Measurements from ENCODE around the gene BCL2L11.

DNA sequence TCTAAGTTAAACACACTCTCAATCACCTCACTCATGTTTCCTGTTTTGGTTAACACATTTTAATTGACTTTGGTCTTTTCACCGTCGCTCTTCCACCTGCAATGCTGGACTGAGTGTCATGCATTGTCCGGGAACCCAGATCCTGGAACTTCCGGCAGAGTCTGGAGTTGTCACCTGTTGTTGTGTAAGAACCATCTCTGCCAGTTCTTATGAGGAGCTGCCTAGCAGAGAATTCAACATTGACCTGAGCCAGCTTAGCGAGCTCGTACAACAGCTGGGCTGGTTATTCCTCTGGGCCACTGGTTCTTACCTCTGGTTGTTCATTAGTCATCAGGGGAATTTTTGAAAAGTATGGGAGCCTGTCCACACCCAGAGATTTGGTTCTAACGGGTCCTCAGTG is 75.7 kb downstream of the BCL2L11 start:
- TF ChIP-seq, protein P1, sequence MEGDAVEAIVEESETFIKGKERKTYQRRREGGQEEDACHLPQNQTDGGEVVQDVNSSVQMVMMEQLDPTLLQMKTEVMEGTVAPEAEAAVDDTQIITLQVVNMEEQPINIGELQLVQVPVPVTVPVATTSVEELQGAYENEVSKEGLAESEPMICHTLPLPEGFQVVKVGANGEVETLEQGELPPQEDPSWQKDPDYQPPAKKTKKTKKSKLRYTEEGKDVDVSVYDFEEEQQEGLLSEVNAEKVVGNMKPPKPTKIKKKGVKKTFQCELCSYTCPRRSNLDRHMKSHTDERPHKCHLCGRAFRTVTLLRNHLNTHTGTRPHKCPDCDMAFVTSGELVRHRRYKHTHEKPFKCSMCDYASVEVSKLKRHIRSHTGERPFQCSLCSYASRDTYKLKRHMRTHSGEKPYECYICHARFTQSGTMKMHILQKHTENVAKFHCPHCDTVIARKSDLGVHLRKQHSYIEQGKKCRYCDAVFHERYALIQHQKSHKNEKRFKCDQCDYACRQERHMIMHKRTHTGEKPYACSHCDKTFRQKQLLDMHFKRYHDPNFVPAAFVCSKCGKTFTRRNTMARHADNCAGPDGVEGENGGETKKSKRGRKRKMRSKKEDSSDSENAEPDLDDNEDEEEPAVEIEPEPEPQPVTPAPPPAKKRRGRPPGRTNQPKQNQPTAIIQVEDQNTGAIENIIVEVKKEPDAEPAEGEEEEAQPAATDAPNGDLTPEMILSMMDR (IDR thresholded peaks at IDR 0.05), result no peak
- no peak for TF ChIP-seq POLR2AphosphoS5 (IDR thresholded peaks at IDR 0.05; ENCODE audit: insufficient read depth in 1 of 2, low read depth in 1 of 2)
- TF ChIP-seq POLR2A (IDR thresholded peaks at IDR 0.05), result no peak

All from vagina (tissue), 2 donors.